WERI-Rb-1 (cell line): ENCODE measurements around the gene TICAM2.

Source experiments
- DNase-seq: peaks from one replicate; pipeline ENCODE4 v3.0.0-alpha.2; 2020
- H3K27ac ChIP-seq: fragments of 250-450 bp; sonication (Bioruptor Pico); 2 replicates; pipeline ENCODE4 v1.5.1; 2020; ENCODE audit warnings: mild to moderate bottlenecking, moderate library complexity
- H3K27me3 ChIP-seq: fragments of 250-450 bp; sonication (Bioruptor Pico); 2 replicates; pipeline ENCODE4 v1.5.1; 2021; ENCODE audit warnings: mild to moderate bottlenecking, low read depth, moderate library complexity; ENCODE audit not compliant: insufficient read depth, severe bottlenecking
- H3K36me3 ChIP-seq: fragments of 250-450 bp; sonication (Bioruptor Pico); 2 replicates; pipeline ENCODE4 v1.5.1; 2020; ENCODE audit warnings: mild to moderate bottlenecking, moderate library complexity
- H3K4me3 ChIP-seq: 2 replicates; pipeline ENCODE4 v1.5.1; 2011; ENCODE audit warnings: low read depth, mild to moderate bottlenecking, control low read depth, low read length
- H3K9me3 ChIP-seq: fragments of 250-450 bp; sonication (Bioruptor Pico); 2 replicates; pipeline ENCODE4 v1.5.1; 2021; ENCODE audit warnings: mild to moderate bottlenecking, moderate library complexity; ENCODE audit not compliant: severe bottlenecking
- TF ChIP-seq, protein P1 (sequence below): IDR thresholded peaks from 2 replicates; pipeline ENCODE4 v1.5.1; 2011; ENCODE audit warnings: low read depth, mild to moderate bottlenecking, control low read depth, inconsistent platforms, low read length

TICAM2 gene

GRCh38 chr5:115542651-115543364, 59.5 kb downstream of the TICAM2 start:
- Histone ChIP-seq H3K4me3 (peak overlapping the region; percentile 69), H3K36me3 (peaks cover 54% of the 10 kb centered on the region), H3K27me3 (no peaks in the 10 kb centered on the region), H3K27ac (no peak overlapping the region; the same call in 1 of the 2 replicates), H3K9me3 (peaks cover 6% of the 10 kb centered on the region)
- TF ChIP-seq, protein P1, sequence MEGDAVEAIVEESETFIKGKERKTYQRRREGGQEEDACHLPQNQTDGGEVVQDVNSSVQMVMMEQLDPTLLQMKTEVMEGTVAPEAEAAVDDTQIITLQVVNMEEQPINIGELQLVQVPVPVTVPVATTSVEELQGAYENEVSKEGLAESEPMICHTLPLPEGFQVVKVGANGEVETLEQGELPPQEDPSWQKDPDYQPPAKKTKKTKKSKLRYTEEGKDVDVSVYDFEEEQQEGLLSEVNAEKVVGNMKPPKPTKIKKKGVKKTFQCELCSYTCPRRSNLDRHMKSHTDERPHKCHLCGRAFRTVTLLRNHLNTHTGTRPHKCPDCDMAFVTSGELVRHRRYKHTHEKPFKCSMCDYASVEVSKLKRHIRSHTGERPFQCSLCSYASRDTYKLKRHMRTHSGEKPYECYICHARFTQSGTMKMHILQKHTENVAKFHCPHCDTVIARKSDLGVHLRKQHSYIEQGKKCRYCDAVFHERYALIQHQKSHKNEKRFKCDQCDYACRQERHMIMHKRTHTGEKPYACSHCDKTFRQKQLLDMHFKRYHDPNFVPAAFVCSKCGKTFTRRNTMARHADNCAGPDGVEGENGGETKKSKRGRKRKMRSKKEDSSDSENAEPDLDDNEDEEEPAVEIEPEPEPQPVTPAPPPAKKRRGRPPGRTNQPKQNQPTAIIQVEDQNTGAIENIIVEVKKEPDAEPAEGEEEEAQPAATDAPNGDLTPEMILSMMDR: no peak
- no peak for DNase-seq

DNA sequence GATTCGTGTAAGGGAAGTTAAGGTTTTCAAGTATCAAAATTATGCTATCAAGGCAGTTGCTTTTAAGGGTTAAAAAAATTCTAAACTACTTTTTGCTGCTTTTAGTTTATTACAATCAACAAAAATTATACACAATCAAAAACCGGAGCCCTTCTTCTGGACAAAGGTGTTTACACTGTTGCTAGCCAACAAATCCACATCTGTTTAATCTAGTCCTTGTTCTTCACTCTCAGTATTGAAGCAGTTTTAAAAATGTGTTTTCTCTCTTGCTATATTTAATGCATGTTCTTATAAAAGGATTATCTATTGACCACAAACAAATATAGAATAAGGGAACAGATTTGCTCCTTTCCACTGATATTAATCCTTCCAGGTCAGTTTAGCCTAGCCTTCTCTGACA, 60.2 kb downstream of the TICAM2 start:
- DNase-seq: no peak
- Histone ChIP-seq H3K36me3 (peaks cover 58% of the 10 kb centered on the region), H3K4me3 (peak overlapping the region; percentile 39), H3K9me3 (peaks cover 6% of the 10 kb centered on the region), H3K27ac (no peak overlapping the region), H3K27me3 (no peaks in the 10 kb centered on the region)
- TF ChIP-seq, protein P1: no peak

DNA sequence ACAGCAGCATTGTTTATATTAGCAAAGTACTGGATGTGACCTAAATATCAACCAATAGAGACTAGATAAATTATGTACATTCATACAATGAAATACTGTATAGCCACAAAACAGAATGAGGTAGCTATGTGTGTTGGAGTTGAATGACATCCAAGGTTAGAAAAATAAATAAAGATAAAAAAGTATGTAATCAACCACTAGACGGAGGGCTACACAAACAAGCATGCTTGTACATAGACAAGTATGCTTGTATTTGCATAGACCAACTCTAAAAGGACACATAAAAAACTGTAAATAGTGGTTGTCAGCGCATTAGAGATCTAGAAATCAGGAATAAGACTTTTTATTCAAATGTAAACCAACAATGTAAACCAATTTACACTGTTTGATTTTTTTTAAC, 60.7 kb downstream of the TICAM2 start:
- H3K36me3 ChIP-seq: peaks cover 61% of the 10 kb centered on the region
- H3K27ac ChIP-seq: no peak overlapping the region
- TF ChIP-seq, protein P1: no peak
- H3K9me3 ChIP-seq: peaks cover 6% of the 10 kb centered on the region
- H3K27me3 ChIP-seq: no peaks in the 10 kb centered on the region
- peak overlapping the region; percentile 39 for H3K4me3 ChIP-seq
- DNase-seq: no peak

DNA sequence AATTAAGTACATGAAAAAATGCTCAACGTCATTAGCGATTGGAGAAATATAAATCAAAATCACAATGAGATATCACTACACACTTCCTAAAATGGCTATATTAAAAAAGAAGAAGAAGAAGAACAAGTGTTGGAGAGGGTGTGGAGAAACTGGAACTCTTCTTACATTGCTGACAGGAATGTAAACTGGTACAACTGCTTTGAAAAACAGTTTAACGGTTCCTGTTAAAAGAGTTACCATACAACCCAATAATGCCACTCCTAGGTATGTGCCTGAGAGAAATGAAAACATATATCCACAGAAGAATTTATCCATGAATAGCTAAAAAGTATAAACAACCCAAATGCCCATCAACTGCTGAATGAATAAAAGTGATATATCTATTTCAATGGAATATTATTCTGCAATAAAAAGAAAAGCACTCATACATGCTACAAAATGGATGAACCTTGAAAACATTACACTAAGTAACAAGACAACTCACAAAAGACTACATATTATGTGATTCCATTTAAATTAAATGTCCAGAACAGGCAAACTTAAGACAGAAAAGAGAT, 66.7 kb downstream of the TICAM2 start:
- Histone ChIP-seq H3K36me3 (peaks cover 50% of the 10 kb centered on the region), H3K9me3 (no peaks in the 10 kb centered on the region)
- TF ChIP-seq, protein P1: no peak

DNA sequence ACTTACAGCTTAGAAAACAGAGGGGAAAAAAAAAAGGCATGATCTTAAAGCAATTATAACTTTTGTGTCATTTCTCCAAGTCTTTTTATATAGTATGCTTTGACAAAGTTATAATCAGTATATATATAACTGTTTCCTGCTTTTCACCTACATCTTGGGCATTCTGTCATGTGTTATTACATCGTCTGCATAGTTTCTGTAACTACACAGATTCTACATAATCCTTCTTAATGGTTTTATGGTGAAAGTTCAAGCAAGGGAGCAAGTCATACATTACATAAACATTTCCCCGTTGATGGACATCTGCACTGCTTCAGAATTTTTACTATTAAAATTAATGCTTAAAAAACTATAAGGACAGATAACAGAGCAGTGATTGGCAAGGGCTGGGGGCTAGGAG, 69.8 kb downstream of the TICAM2 start:
- Histone ChIP-seq H3K36me3 (peaks cover 33% of the 10 kb centered on the region), H3K27ac (no peak overlapping the region), H3K27me3 (no peaks in the 10 kb centered on the region), H3K4me3 (no peak overlapping the region), H3K9me3 (no peaks in the 10 kb centered on the region)
- TF ChIP-seq, protein P1: no peak
- DNase-seq: no peak

More for the DNA sequence above, 66.7 kb downstream of the TICAM2 start:
- no peak overlapping the region for H3K4me3 ChIP-seq
- H3K27me3 ChIP-seq: no peaks in the 10 kb centered on the region
- DNase-seq: no peak
- no peak overlapping the region for H3K27ac ChIP-seq
